Measurements from ENCODE around the gene TMEM150A. TPM values are rescaled to one million over a fixed set of nuclear protein-coding genes. Genes with fewer than 3 reads are reported as not detected.

The TMEM150A gene
- total RNA-seq, 1 donor from 2014 or later, result 26.7 TPM

GRCh38 chr2:85590950-85591349, 11.5 kb downstream of the TMEM150A start:
- Histone ChIP-seq H3K4me3 (no peak overlapping the region), H3K9me3 (no peaks in the 10 kb centered on the region), H3K27ac (peak overlapping the region; percentile 84 to 88), H3K36me3 (peaks cover 0 to 2% of the 10 kb centered on the region in 2 donors), H3K27me3 (no peaks in the 10 kb centered on the region), H3K4me1 (peaks cover 12 to 43% of the 10 kb centered on the region in 2 donors)
- intact Hi-C loops (cut with DNase I), result no loop called here
- no peak for TF ChIP-seq CTCF (IDR thresholded peaks at IDR 0.05)
- DNase-seq (ENCODE audit: low spot score in 2 of 2), result no peak

- H3K4me3 ChIP-seq, result no peak overlapping the region
- H3K4me1 ChIP-seq, result peaks cover 12 to 51% of the 10 kb centered on the region in 2 donors
- peaks cover 0 to 2% of the 10 kb centered on the region in 2 donors for H3K36me3 ChIP-seq
- intact Hi-C loops (cut with DNase I), result no loop called here
- no peak for TF ChIP-seq CTCF (IDR thresholded peaks at IDR 0.05)
- H3K27ac ChIP-seq, result peak overlapping the region; percentile 84 to 88
- no peaks in the 10 kb centered on the region for H3K9me3 ChIP-seq
- no peaks in the 10 kb centered on the region for H3K27me3 ChIP-seq
- DNase-seq (ENCODE audit: low spot score in 2 of 2), result peak in 1 of 2 donors; percentile 76
These were observed 12.3 kb downstream of the TMEM150A start for GRCh38 chr2:85589982-85590791.

- TF ChIP-seq CTCF (IDR thresholded peaks at IDR 0.05), result no peak
- intact Hi-C loops (cut with DNase I), result no loop called here
- no peaks in the 10 kb centered on the region for H3K27me3 ChIP-seq
- no peaks in the 10 kb centered on the region for H3K9me3 ChIP-seq
- no peak overlapping the region for H3K4me3 ChIP-seq
- no peak for DNase-seq (ENCODE audit: low spot score in 2 of 2)
- H3K27ac ChIP-seq, result peak overlapping the region; percentile 84 to 88
- H3K4me1 ChIP-seq, result peaks cover 12 to 53% of the 10 kb centered on the region in 2 donors
- peaks cover 0 to 2% of the 10 kb centered on the region in 2 donors for H3K36me3 ChIP-seq
These were observed 13.3 kb downstream of the TMEM150A start for GRCh38 chr2:85589181-85589580.

GRCh38 chr2:85588645-85589044, 13.9 kb downstream of the TMEM150A start:
- TF ChIP-seq CTCF (IDR thresholded peaks at IDR 0.05), result no peak
- intact Hi-C loops (cut with DNase I), result no loop called here
- no peak for DNase-seq (ENCODE audit: low spot score in 2 of 2)
- Histone ChIP-seq H3K9me3 (no peaks in the 10 kb centered on the region), H3K4me3 (no peak overlapping the region), H3K4me1 (peaks cover 12 to 53% of the 10 kb centered on the region in 2 donors), H3K27me3 (no peaks in the 10 kb centered on the region), H3K36me3 (peaks cover 0 to 2% of the 10 kb centered on the region in 2 donors), H3K27ac (peak overlapping the region; percentile 84 to 88)

GRCh38 chr2:85588236-85588635, 14.3 kb downstream of the TMEM150A start:
- H3K27me3 ChIP-seq, result no peaks in the 10 kb centered on the region
- H3K36me3 ChIP-seq, result peaks cover 0 to 2% of the 10 kb centered on the region in 2 donors
- intact Hi-C loops (cut with DNase I), result no loop called here
- DNase-seq (ENCODE audit: low spot score in 2 of 2), result no peak
- TF ChIP-seq CTCF (IDR thresholded peaks at IDR 0.05), result no peak
- peaks cover 12 to 53% of the 10 kb centered on the region in 2 donors for H3K4me1 ChIP-seq
- H3K9me3 ChIP-seq, result no peaks in the 10 kb centered on the region
- peak overlapping the region; percentile 84 to 88 for H3K27ac ChIP-seq
- no peak overlapping the region for H3K4me3 ChIP-seq

Measured in ascending aorta (tissue), 2 donors.